Inflammatory macrophage treated with lipopolysaccharide for 1 hour (primary cell): Measurements from ENCODE around the gene CD37.
"Not testable (repeated sequence)": the region's sequence is repeated elsewhere in the genome, so short reads cannot be mapped to it uniquely, and the experiment has no call there.

ENCODE experiments used
- DNase-seq, 2 donors: peaks; one replicate each; pipeline ENCODE4 v3.0.0-alpha.2; 2020 to 2022

Gene CD37

DNA sequence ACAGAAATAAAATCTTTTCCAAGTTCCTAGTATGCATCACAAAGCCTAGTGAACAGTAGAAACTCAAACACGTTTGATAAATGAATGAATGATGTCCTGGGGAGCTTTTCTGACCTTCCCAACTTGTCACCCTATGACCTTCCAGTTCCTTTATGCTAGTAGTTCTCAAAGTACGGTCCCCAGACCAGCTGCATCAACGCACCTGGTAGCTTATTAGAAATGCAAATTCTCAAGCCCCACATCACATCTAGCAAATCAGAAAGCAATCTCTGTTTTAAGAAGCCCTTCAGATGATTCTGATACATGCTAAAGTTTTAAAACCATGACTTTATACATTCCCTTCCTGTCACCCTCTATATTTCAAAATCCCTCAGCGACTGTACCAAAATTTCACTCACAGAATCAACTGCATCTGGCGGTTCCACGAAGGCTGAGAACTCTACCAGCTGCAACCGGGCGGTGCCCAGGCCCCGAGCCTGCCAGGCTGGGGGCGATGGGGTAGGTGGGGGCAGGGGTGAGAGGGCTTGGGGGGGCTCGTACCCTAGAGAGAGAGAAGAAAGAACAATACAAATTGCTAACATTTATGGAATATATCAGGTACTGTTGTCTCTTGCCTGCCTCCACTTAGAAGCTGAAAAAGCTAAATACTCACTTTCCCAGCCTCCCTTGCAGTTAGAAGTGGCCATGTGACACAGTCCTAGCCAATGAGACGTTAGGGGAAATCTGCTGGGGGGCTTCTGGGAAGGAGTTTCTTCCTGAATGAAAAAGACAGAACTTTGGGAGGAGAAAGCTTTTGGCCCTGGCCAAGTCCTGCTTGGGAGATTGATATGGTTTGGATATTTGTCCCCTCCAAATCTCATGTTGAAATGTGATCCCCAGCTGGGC, 13.3 kb downstream of the CD37 start:
- no peak for DNase-seq

DNA sequence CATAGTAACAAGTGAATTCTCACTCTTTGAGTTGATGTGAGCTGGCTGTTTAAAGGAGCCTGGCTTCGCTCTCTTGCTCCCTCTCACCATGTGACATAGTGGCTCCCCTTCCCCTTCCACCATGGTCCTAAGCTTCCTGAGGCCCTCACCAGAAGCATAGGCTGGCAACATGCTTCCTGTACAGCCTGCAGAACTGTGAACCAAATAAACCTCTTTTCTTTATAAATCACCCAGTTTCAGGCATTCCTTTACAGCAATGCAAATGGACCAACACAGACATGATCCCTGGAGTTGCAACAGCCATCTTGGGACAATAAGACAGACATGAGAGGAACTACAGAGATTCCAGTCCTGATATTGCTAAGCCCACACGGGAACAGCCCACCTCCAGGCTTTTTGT, 14.4 kb downstream of the CD37 start:
- DNase-seq: no peak

DNA sequence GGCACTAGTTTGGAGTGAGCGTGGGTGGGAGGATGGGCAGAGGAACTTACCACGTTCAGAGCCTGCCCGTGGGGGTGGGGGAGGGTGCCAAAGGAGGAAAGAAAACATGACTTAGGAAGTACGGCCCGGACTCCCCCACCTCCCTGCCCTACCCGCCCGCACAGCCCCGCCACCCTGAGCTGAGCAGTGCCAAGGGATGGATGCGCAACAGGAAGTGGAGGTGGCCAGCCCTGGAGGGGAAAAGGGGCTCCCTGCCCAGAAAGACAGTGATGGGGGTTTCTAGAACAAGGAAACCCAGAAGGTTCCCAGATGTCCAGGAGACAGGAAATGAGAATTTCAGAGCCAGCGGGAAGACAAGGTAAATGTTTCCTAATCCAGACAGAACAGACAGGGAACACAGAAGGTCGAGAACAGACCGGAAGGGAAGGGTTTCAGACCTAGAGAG, 20.7 kb downstream of the CD37 start:
- DNase-seq: peak; percentile 35 to 46

DNA sequence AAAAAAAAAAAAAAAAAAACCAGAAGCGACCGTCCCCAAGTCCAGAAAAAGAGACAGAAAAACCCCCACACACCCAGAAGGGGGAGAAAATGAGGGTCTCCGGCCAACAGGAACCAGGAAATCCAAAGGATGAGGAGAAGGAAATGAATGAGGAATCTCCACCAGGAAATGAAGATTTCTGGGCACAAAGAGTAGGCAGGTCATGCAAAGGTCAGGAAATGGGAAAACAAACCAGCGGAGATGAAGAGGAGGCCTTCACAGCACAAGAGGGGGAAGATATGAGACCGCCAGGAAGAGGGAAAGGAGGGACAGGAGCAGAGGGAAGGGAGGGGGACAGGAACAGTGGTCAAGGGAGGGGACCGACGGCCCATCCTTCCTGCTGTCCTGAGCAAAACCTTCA, 21.2 kb downstream of the CD37 start:
- no peak for DNase-seq

DNA sequence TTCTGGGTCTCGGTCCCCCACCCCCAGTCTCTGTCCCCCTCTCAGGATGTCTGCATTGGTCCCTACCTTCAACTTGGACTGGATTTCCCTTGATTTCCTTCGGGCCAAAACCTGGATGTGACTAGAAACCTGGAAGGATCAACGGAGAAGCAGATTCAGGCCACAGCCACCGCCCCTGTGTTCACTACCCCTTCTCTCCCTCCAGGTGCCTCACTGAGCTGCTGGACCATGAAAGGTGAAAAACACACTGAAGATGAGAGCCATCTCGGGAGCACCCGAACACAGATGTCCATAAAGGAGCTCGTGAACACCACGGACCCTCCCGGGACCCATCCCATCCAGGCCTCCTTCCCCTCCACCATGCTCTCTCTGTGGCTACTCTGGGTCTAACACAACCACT, 22.0 kb downstream of the CD37 start:
- DNase-seq: no peak

DNA sequence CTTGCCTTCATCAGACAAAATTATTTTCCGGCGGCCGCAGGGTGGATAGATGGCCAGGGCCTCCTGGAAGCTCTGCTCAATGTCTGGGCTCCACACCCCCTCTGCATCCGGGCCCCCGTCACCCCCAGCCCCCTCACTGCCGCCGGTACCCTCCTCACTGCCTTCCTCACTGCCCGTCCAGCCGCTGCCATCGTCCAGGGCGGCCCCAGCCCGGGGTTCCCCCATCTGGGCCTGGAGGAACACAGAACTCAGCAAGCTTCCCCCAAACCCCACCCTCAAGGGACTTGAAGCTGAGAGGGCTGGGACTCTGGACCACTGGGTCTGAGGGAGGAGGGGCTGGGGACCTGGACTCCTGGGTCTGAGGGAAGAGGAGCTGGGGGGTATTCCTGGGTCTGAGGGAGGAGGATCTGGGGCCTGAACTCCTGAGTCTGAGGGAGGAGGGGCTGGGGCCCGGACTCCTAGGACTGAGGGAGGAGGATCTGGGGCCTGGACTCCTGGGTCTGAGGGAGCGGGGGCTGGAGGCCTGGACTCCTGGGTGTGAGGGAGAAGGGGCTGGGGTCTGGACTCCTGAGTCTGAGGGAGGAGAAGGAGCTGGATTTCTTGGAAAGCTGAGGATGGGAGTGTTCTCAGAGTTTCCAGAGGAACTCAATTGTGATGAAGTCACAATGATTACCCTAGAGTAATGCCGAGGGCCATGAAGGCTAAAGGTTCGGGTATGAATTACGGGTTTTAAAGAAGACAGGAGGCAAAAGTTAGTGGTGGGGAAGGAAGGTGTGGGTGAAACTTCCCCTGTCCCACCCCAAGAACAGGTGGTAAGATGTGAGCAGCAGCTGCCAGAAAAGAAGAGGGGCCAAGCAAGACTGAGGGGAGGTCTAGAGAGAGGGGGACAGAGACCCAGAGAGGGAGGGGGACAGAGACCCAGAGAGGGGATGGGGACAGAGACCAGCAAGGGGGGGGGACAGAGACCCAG, 24.9 kb downstream of the CD37 start:
- peak in 1 of 2 donors; percentile 31 for DNase-seq

DNA sequence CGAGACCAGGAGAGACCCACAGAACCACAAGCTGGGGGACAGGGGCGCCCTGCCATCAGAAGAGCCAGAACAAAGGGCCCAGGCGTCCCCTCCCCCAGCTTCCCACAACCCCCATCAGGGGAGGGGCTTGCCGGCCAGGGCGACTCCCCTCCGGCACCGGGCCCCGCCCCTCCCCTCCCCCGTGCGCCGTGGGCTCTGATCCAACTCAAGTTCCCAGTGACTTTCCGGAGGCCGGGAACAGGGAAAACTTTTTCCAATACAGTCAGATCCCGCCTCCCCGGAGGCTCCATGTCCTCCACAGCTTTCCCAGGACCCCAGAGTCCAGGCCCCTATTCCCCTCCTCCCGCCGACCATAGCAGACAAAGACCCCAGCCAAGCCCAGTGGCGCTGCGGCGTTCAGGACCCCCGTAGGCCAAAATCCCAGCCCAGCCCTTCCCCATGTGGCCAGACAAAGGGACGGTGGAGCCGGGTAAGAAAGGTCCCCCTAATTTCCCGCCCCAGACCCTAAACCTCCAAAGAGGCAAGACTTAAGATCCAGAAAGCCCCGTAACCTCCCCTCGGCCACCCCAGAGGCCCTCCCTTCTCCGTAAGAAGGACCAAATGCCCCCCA, 26.3 kb downstream of the CD37 start:
- no peak for DNase-seq

DNA sequence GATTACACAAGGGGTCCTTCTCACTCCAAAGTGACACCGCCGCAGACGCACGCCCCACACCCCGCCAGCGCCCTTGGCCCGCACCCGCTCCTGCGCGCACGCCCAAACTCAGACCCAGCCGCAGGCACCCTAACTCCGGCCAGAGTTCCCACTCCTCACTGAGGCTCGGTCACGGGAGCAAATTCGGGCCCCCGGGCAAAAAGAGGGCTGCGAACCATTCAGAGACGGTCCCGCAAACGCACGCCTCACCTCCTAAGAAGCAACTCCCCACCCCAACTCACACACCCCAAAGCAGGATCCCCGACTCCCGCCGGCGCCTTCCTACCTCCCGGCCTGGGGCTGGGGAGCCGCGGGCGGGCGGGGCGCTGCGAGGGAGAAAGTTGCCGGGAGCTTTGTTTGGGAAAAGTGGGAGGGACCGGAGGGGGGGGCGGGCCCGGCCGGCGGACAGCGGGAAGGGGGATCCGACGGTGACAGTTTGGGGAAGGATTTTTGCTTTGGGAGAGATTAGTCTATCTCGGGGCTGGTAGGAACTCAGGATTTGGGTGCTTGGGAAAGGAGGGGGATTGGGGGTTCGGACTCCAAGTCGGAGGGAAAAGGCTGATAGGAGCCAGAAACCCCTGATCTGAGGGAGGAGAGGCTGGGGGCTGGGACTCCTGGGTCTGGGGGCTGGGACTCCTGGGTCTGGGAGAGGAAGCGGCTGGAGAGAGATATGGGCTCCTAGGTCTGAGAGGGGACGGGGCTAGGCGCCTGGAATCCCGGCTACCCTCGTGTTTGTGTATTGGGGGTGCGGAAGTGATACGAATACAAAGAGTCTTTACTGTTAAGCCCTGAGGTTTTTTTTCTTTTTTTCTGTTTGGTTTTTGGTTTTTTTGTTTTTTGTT, 27.1 kb downstream of the CD37 start, which contains the start of gene TEAD2:
TSS of gene TEAD2 (minus strand) at position 369 of the 881 bp plus-strand sequence. CDS start 2,341 bp downstream, outside the sequence.
- no peak for DNase-seq

DNA sequence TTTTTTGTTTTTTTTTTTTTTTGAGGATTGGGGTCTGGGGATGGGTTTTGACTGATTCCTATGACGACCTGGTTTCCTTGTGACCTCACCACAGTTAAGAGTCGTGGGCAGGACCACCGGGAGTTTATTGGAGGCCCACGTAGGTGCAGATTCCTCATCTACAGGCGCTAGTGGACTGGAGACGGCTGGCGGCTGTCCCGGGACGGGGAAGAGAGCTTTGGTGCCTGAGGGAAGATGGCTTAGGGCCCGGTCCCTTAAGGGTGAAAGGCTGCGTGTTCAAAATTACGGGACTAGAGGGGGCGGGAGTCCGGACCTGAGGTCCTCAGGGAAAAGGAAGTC, 27.7 kb downstream of the CD37 start:
- DNase-seq: no peak

DNA sequence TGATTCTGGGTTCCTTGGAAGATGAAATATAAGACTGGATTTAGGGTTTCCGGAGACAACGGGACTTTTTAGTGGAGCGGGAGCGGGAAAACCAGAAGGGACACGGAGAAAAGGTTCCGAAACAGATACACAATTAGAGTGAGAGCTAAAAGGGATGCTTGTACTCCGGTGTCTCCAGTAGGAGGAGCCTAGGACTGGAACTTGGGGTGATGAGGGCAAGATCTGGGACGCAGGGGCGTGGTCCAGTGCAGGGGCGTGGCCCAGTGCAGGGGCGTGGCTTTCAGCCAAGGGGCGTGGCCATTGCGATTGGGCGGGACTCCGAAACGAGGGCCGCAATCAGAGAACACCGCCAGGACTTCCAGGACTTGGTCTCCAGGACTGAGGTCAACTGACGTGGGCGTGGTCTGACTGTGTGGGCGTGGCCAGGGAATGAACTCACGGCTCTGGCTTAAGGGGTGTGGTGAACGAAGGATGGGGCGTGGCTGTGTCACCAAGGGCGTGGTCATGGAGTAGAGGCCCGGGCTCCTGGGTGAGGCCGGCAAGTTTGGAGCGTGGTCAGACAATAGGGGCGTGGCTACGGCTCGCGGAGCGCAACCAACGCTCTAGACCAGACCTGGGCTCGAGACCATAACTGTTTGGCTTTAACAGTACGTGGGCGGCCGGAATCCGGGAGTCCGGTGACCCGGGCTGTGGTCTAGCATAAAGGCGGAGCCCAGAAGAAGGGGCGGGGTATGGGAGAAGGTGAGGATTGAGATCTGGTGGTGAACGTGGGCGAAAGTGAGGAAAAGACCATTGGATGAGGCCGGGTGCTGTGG, 28.3 kb downstream of the CD37 start, which contains the start of gene DKKL1:
TSS of gene DKKL1 (plus strand) at position 610 of the 815 bp plus-strand sequence. CDS start at position 732, 122 bp downstream.
- peak; percentile 99 to 100 for DNase-seq

DNA sequence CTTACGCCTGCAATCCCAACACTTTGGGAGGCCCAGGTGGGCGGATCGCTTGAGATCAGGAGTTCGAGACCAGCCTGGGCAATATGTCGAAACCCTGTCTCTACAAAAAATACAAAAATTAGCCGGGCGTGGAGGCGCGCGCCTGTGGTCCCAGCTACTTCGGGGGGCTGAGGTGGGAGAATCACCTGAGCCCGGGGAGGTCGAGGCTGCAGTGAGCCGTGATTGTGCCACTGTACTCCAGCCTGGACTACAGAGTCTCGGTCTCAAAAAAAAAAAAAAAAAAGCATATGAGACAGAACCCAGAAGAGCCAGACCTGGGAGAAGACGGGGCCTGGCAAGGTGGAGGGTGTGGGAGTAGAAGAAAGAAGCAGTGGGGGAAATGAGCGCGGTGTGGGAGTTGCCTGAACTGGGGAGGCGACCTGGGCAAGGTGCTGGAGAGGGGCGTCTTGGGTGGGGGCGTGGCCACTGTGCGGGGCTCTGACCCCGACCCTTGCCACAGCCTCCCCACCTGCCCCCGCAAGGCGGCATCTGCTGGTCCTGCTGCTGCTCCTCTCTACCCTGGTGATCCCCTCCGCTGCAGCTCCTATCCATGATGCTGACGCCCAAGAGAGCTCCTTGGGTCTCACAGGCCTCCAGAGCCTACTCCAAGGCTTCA, 29.0 kb downstream of the CD37 start:
- no peak for DNase-seq

DNA sequence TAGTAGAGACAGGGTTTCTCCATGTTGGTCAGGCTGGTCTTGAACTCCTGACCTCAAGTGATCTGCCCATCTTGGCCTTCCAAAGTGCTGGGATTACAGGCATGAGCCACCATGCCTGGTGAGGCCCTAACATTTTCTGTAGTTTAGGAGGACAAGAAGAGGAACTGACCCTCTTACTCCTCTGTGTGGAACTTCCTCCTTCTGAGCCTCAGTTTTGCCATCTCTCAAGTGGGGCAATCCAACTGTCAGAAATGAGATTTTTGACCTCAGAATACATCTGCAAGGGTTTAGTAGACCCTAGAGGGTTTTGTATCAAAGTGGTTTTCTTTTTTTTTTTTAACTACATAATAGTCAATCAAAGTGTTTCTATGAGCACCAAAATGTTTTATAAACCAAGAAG, 30.9 kb downstream of the CD37 start:
- DNase-seq: peak in 1 of 2 donors; percentile 17

DNA sequence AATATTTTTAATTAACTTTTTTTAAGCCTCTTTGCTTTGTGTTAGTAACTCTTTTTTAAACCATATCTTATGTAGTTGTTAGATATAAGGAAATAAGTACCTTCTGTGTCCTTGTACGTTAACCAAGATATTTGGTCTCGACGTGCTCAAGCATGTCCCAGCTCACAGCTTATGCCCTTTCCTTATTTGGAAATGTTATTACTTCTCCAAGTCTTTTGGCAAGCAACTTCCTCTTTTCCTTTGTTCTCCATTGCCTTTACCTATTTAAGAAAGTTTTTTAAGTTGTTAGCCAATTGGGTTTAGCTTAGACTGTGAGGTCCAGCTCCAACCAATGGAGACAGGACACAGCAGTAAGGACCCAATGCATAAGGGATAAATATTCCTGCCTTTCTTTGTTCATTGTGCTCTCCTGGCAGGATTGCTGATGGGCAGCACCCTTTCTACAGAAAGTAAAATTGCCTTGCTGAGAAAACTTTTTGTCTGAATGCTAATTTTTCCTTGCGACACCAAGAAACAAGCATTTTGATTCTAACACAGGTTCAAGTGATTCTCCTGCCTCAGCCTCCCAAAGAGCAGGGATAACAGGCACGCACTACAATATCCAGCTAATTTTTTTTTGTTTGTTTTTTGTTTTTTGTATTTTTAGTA, 33.6 kb downstream of the CD37 start:
- DNase-seq: no peak

DNA sequence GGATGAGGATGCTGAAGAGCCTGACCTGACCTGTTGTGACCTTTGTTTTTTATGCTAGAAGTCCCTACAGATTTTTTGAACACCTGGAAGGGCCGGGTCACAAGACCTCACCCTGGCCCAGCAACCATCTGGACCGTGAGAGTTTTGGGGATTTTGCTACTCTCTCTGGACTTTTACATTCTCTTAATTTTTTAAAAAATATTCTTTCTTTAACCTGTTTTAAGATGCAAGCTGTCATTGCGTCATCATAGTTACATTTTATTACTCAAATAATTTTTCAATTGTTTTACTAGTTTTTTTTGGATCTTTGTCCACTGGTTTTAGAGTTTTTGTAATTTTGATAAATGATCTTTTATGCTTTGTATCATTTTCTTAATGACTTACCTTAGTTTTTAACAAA, 36.0 kb downstream of the CD37 start:
- DNase-seq: no peak

DNA sequence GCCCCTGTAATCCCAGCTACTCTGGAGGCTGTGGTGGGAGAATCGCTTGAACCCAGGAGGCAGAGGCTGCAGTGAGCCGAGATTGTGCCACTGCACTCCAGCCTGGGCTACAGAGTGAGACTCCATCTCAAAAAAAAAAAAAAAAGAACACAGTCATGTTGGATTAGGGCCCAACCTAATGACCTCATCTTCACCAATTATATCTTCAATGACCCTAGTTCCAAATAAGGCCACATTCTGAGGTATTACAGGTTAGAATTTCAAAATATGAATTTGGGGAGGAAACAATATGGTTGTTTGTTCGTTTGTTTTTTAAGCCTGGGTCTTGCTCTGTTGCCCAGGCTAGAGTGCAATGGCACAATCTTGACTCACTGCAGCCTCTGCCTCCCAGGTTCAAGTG, 38.0 kb downstream of the CD37 start:
- not testable (repeated sequence) for DNase-seq

DNA sequence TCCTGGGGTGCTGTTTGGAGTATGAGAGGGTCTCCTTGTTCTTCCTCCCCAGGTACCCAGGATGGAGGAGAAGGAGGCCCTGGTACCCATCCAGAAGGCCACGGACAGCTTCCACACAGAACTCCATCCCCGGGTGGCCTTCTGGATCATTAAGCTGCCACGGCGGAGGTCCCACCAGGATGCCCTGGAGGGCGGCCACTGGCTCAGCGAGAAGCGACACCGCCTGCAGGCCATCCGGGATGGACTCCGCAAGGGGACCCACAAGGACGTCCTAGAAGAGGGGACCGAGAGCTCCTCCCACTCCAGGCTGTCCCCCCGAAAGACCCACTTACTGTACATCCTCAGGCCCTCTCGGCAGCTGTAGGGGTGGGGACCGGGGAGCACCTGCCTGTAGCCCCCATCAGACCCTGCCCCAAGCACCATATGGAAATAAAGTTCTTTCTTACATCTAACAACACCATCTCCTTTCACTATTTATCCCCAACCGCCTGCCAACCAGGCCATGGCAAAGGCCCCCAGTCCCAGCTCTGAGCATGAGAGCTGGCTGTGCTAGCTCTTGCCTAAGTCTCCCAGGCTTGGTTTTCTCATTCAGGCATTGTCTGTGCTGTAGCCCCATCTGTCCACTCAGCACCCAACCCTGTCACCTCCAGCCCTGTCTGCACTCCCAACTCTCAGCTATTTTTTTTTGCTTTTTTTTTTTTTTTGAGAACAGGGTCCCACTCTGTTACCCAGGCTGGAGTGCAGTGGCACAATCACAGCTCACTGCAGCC, 39.6 kb downstream of the CD37 start:
- no peak for DNase-seq

DNA sequence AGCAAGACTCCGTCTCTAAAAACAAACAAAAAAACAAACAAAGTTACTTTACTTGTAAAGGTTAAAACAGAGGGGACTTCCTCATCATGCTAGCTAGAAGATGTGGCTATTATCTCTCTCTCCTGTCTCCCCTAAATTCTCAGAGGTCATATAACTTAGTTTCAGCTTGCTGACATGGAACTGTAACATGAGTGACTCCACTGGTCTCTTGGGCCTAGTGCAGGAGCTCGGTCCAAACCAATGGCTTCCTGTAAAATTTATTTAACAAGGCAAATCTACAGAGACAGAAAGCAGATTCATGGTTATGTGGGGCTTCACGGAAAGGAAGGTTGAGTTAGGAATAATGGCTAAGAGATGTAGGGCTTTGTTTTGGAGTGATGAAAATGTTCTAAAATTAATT, 43.3 kb downstream of the CD37 start:
- no peak for DNase-seq

DNA sequence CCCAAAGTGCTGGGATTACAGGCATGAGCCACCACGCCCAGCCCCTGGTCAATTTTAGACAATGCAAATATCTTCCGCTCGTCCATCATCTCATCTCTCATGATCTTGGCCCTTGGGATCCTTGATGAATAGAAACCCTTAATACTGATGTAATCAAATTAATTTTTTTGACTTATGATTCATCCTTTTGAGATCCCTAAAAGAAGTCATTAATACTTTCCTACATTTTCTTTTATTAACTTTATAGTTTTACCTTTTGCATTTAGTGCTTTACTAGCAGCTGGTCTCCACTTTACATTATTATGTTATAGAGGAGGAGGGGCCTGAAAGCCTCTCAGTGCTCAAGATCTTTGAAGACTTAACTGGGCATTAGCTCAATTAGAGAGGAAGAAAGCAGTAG, 45.2 kb downstream of the CD37 start:
- DNase-seq: no peak

DNA sequence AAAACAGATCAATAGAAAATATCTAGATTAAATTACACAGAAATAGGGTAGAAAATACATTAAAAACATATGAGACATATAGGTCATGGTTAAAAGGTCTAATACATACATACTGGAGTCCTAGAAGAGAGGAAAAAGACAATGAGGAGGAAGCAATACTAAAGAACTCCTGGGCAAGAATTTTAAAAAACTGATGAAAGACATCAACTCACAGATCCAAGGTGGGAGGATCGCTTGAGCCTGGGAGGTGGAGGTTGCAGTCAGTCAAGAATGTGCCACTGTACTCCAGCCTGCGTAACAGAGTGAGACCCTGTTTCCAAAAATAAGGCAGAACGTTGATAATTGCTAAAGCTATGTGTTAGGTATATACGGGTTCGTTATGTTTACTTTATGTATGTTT, 47.4 kb downstream of the CD37 start:
- DNase-seq: no peak
